ENCODE results near the gene ELL2. TPM values are rescaled to one million over a fixed set of nuclear protein-coding genes. Genes with fewer than 3 reads are reported as not detected.

The ELL2 gene
- total RNA-seq, 1 donor from 2014 or later = 52.8 TPM

- peak overlapping the region; percentile 92 for H3K4me3 ChIP-seq (ENCODE audit: low read depth, low read length)
- no peak for DNase-seq (ENCODE audit: low read depth)
- no peak for TF ChIP-seq CTCF (conservative IDR thresholded peaks at IDR 0.05; ENCODE audit: low read depth, low read length)
Observed at GRCh38 chr5:95962785-95963184, 1.1 kb upstream of the ELL2 start.

- H3K4me3 ChIP-seq (ENCODE audit: low read depth, low read length) = peak overlapping the region; percentile 92
- no peak for DNase-seq (ENCODE audit: low read depth)
- TF ChIP-seq CTCF (conservative IDR thresholded peaks at IDR 0.05; ENCODE audit: low read depth, low read length) = no peak
Observed at GRCh38 chr5:95962475-95962773, 773 bp upstream of the ELL2 start.

DNA sequence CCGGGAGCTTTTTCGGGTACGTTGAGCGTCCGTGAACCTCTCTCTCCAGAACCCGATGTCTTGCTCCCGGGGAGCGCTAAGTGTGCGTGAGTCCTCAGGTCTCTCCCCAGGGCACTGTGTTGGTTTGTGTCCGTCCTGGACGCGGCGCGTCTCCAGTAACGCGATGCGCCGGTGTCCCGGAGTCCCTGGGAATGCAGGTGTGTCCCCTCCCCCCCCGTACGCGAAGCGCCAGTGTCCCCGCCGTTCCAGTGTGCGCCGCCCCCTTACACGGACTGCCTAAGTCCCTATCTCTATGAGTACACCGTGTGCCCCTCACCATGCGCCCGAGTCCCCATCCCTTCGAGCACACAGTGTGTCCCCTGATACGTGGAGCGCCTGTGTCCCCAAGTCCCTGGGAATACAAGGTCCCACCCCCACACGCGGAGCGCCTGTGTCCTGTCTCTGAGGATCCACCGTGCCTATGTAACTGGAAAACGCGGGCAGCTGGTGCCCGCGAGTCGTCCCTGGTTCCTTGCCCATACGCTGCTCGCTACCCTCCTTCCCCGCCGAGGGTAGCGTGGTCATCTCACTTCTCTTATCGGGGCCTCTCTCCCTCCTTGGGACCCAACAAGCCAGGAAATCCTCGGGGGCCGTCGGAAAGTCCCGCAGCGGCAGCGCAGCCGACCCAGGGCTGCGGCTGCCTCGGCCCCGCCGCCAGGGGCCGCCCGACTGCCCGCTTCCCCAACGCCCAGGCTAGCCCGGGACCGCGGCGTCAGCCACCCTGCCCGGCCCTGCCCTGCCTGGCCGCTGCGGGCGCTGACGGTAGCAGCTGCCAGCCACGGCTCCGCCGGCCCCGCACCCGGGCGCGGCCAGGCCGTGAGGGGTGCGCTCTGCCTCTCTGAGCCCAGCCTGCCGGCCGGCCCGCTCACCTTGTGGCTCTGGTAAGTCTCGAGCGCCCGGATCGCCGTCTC lies 709 bp downstream of the ELL2 start:
- peak overlapping the region; percentile 92 for H3K4me3 ChIP-seq (ENCODE audit: low read depth, low read length)
- DNase-seq (ENCODE audit: low read depth) = no peak
- TF ChIP-seq CTCF (conservative IDR thresholded peaks at IDR 0.05; ENCODE audit: low read depth, low read length) = peak; percentile 61

- TF ChIP-seq CTCF (conservative IDR thresholded peaks at IDR 0.05; ENCODE audit: low read depth, low read length) = peak; percentile 13
- DNase-seq (ENCODE audit: low read depth) = no peak
- H3K4me3 ChIP-seq (ENCODE audit: low read depth, low read length) = peak overlapping the region; percentile 92
Observed at GRCh38 chr5:95959888-95960666, 1.6 kb downstream of the ELL2 start.

DNA sequence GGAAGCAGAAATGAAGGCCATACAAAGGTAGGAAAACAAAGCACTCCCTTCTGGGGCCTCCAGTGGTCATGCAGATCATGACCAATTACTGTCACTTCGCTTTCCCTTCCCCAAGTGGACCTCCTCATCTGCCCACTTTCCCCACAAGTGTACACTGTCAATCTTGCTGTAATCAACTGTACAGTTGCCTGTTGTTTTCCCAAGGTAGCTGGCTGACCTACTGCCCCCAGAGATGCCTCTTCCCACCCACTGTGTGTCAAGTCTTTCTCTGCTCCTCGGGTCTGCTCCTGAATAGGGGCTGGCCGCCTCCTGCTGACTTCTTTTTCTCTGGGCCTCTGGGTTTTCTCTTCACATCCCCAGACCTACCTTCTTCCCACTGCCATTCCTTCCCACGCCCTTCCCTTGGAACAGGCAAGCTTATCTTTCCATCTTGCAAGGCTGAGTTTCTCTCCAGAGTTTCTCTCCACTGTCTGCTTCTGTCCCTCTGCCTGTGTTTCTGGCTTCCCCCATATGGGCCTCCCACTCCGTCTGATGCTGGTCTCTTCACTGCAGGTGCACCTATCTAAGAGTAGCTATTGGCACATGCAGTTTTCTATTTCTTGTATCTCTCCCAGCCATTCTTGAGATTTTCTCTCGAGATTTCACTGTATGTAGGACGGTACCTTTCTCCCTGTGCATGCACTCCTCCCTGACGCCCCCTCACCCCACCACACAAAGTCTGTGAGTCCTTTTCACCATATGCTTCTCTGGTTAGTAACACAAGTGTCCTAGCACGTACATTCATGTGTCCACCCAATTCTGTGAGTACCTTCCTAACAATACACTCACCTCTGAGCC lies 2.4 kb downstream of the ELL2 start:
- no peak for DNase-seq (ENCODE audit: low read depth)
- peak; percentile 2 for TF ChIP-seq CTCF (conservative IDR thresholded peaks at IDR 0.05; ENCODE audit: low read depth, low read length)
- H3K4me3 ChIP-seq (ENCODE audit: low read depth, low read length) = peak overlapping the region; percentile 92

- TF ChIP-seq CTCF (conservative IDR thresholded peaks at IDR 0.05; ENCODE audit: low read depth, low read length) = no peak
- DNase-seq (ENCODE audit: low read depth) = no peak
- H3K4me3 ChIP-seq (ENCODE audit: low read depth, low read length) = peak overlapping the region; percentile 92
Observed at GRCh38 chr5:95958310-95959014, 3.2 kb downstream of the ELL2 start.
